GM12878 (cell line): ENCODE data around the gene C3orf38.

Experiments
- CTCF ChIP-seq, 3 experiments: IDR thresholded peaks in 2 of 3; conservative IDR thresholded peaks in 1 of 3; 2 replicates each; pipeline ENCODE4 v1.5.1; 2011; ENCODE audit warnings: low read depth in 3 of 3, low read length in 3 of 3, mild to moderate bottlenecking in 3 of 3, control low read depth in 2 of 3, moderate library complexity in 2 of 3, inconsistent platforms in 1 of 3, mixed read lengths in 1 of 3; ENCODE audit not compliant: control insufficient read depth in 2 of 3, insufficient read depth in 1 of 3; ENCODE audit errors: extremely low read depth in 1 of 3
- MAX ChIP-seq: IDR thresholded peaks from 2 replicates; pipeline ENCODE4 v1.6.1; 2012; ENCODE audit warnings: low read depth, low read length, improper control_type of control experiment
- PAX5 ChIP-seq: IDR thresholded peaks from 2 replicates; pipeline ENCODE4 v1.6.1; 2011; ENCODE audit warnings: low read depth, low read length, borderline replicate concordance
- POLR2A ChIP-seq: IDR thresholded peaks from 2 replicates; pipeline ENCODE4 v1.6.1; 2011; ENCODE audit warnings: low read depth, mild to moderate bottlenecking, low read length
- POLR2AphosphoS2 ChIP-seq: IDR thresholded peaks from 2 replicates; pipeline ENCODE4 v1.6.1; 2011; ENCODE audit warnings: low read depth, mild to moderate bottlenecking, low read length, improper control_type of control experiment, moderate library complexity
- RB1 ChIP-seq: fragments of 450-650 bp; formaldehyde crosslinking; IDR thresholded peaks from 2 replicates; pipeline ENCODE4 v1.6.1; 2017; ENCODE audit warnings: mild to moderate bottlenecking, borderline replicate concordance

DNA sequence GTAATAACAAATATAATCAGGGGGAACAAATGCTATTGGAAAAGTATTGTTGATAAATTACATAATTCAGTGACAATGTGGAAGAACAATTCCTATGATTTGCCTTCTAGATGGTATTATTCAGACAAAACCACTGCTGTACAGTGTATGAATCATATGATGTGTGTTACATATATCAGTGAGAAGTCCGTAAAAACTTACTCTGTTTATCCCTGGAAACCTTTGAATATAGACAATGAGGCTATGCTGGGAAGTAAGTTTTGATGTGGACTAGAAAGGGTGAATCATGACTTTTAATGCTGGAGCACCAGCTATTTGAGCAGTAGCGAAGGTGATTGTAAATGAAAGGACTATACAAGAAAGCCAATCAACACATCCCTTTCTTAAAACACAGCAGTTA, 17.9 kb downstream of the C3orf38 start:
- no peak for TF ChIP-seq MAX
- no peak for TF ChIP-seq POLR2A
- no peak for TF ChIP-seq PAX5
- TF ChIP-seq RB1 = no peak
- TF ChIP-seq POLR2AphosphoS2 = no peak
- TF ChIP-seq CTCF (IDR thresholded peaks at IDR 0.05 in 2 of 3, conservative IDR thresholded peaks at IDR 0.05 in 1 of 3; ENCODE audit: control insufficient read depth in 2 of 3, extremely low read depth in 1 of 3, insufficient read depth in 1 of 3, low read depth in 3 of 3, low read length in 3 of 3) = no peak
